NCI-H524 (cell line): Measurements from ENCODE around the gene TIE1.
A peak's percentile ranks its signal among the peaks of the same experiment; 100 is the strongest.

Experiments
- DNase-seq, 2 experiments: peaks; one replicate each; lab custom pipeline; 2025; lab: John Stamatoyannopoulos, UW

TIE1 gene

GRCh38 chr1:43338001-43338400 is 37.2 kb downstream of the TIE1 start:
- no peak for DNase-seq

GRCh38 chr1:43339584-43340232 is 38.9 kb downstream of the TIE1 start:
- no peak for DNase-seq

- no peak for DNase-seq
These were observed 39.8 kb downstream of the TIE1 start for GRCh38 chr1:43340559-43340958.

GRCh38 chr1:43344267-43344850 is 43.6 kb downstream of the TIE1 start:
- DNase-seq, result no peak

GRCh38 chr1:43345120-43345519 is 44.3 kb downstream of the TIE1 start:
- DNase-seq, result no peak

GRCh38 chr1:43346636-43347035 is 45.9 kb downstream of the TIE1 start:
- DNase-seq, result no peak

- peak in 1 of 2 experiments; percentile 69 for DNase-seq
These were observed 47.6 kb downstream of the TIE1 start for GRCh38 chr1:43348343-43348808.

- DNase-seq, result peak; percentile 60 to 78
These were observed 48.2 kb downstream of the TIE1 start for GRCh38 chr1:43348809-43349593.

- DNase-seq, result no peak
These were observed 49.0 kb downstream of the TIE1 start for GRCh38 chr1:43349594-43350306.

GRCh38 chr1:43350976-43351375 is 50.2 kb downstream of the TIE1 start:
- no peak for DNase-seq

- DNase-seq, result no peak
These were observed 50.9 kb downstream of the TIE1 start for GRCh38 chr1:43351421-43352350.

GRCh38 chr1:43352351-43352705 is 51.5 kb downstream of the TIE1 start:
- no peak for DNase-seq

- DNase-seq, result no peak
These were observed 52.1 kb downstream of the TIE1 start for GRCh38 chr1:43352881-43353280.

GRCh38 chr1:43354471-43354870 is 53.7 kb downstream of the TIE1 start:
- DNase-seq, result peak in 1 of 2 experiments; percentile 10

- no peak for DNase-seq
These were observed 54.2 kb downstream of the TIE1 start for GRCh38 chr1:43354936-43355335.

- DNase-seq, result no peak
These were observed 56.5 kb downstream of the TIE1 start for GRCh38 chr1:43357251-43357650.

GRCh38 chr1:43358121-43358745 is 57.5 kb downstream of the TIE1 start:
- peak; percentile 37 to 65 for DNase-seq

- peak; percentile 98 for DNase-seq
These were observed 58.2 kb downstream of the TIE1 start, which contains the start of gene CDC20 for GRCh38 chr1:43358746-43359693. Gene CDC20, plus strand, starts transcription at chr1:43358981. Its CDS starts 235 bp downstream, at chr1:43359216.

GRCh38 chr1:43359696-43360095 is 58.9 kb downstream of the TIE1 start:
- no peak for DNase-seq

GRCh38 chr1:43360616-43361015 is 59.8 kb downstream of the TIE1 start:
- DNase-seq, result no peak
